DOHH2 (cell line): Measurements from ENCODE around the gene TXNL1.

Experiments
- H3F3A ChIP-seq: fragments of 200-600 bp; sonication (generic), shearing (Covaris generic); 2 replicates; pipeline ENCODE4 v1.6.0; 2016; ENCODE audit warnings: antibody characterized with exemption, mild to moderate bottlenecking; ENCODE audit not compliant: control insufficient read depth, insufficient read depth
- H3K27ac ChIP-seq: fragments of 200-600 bp; sonication (generic); 2 replicates; pipeline ENCODE4 v1.5.1; 2014; ENCODE audit warnings: low read depth, mild to moderate bottlenecking, low read length, moderate library complexity
- H3K27me3 ChIP-seq: fragments of 200-600 bp; sonication (generic); 2 replicates; pipeline ENCODE4 v1.6.1; 2014; ENCODE audit warnings: mild to moderate bottlenecking, low read length, mixed read lengths; ENCODE audit not compliant: control insufficient read depth
- H3K36me3 ChIP-seq: fragments of 200-600 bp; sonication (generic); 2 replicates; pipeline ENCODE4 v1.6.1; 2014; ENCODE audit warnings: mild to moderate bottlenecking, low read length, moderate library complexity, mixed read lengths; ENCODE audit not compliant: control insufficient read depth
- H3K4me1 ChIP-seq: fragments of 200-600 bp; sonication (generic); 2 replicates; pipeline ENCODE4 v1.6.1; 2014; ENCODE audit warnings: mild to moderate bottlenecking, low read length, mixed read lengths; ENCODE audit not compliant: control insufficient read depth
- H3K4me2 ChIP-seq: fragments of 200-600 bp; sonication (generic); 2 replicates; pipeline ENCODE4 v1.6.0; 2014; ENCODE audit warnings: mild to moderate bottlenecking, low read length, moderate library complexity
- H3K4me3 ChIP-seq: fragments of 200-600 bp; sonication (generic); 2 replicates; pipeline ENCODE4 v1.5.1; 2014; ENCODE audit warnings: mild to moderate bottlenecking, low read length, mixed read lengths
- H3K79me2 ChIP-seq: fragments of 200-600 bp; sonication (generic); 2 replicates; pipeline ENCODE4 v1.6.1; 2014; ENCODE audit warnings: mild to moderate bottlenecking, low read length, mixed read lengths; ENCODE audit not compliant: control insufficient read depth
- H3K9me2 ChIP-seq: fragments of 200-600 bp; sonication (generic); replicated peaks from 2 replicates; pipeline ENCODE4 v1.6.1; 2014; ENCODE audit warnings: mild to moderate bottlenecking, low read length, mixed read lengths; ENCODE audit not compliant: control insufficient read depth
- H3K9me3 ChIP-seq: fragments of 200-600 bp; sonication (generic); 2 replicates; pipeline ENCODE4 v1.6.1; 2014; ENCODE audit warnings: antibody characterized with exemption, low read length, mixed read lengths; ENCODE audit not compliant: control insufficient read depth, insufficient read depth
- H4K20me1 ChIP-seq: fragments of 200-600 bp; sonication (generic); 2 replicates; pipeline ENCODE4 v1.6.0; 2014; ENCODE audit warnings: low read depth, mild to moderate bottlenecking, antibody characterized with exemption, low read length, moderate library complexity; ENCODE audit not compliant: control insufficient read depth, insufficient read depth
- EZH2phosphoT487 ChIP-seq: fragments of 200-600 bp; sonication (generic); IDR thresholded peaks from 2 replicates; pipeline ENCODE4 v1.6.1; 2017; ENCODE audit warnings: borderline replicate concordance, mild to moderate bottlenecking, antibody characterized with exemption, low read length, moderate library complexity, mixed read lengths
- TF ChIP-seq, protein P1 (sequence below): fragments of 200-600 bp; sonication (generic); IDR thresholded peaks from one replicate; pipeline ENCODE4 v1.5.1; 2014; ENCODE audit warnings: antibody characterized with exemption, mild to moderate bottlenecking, low read depth, low read length; ENCODE audit not compliant: poor library complexity, severe bottlenecking

TXNL1 gene

GRCh38 chr18:56662902-56663301 lies 24.5 kb upstream of the TXNL1 start:
- Histone ChIP-seq H3K27me3 (no peaks in the 10 kb centered on the region), H3K79me2 (peaks cover 22% of the 10 kb centered on the region; the same call in 1 of the 2 replicates), H3K36me3 (no peaks in the 10 kb centered on the region), H3K27ac (no peak overlapping the region), H3F3A (no peaks in the 10 kb centered on the region), H3K9me2 (no peaks in the 10 kb centered on the region), H4K20me1 (no peaks in the 10 kb centered on the region), H3K9me3 (no peaks in the 10 kb centered on the region), H3K4me2 (no peak overlapping the region), H3K4me1 (no peaks in the 10 kb centered on the region), H3K4me3 (no peak overlapping the region)
- TF ChIP-seq, protein P1, sequence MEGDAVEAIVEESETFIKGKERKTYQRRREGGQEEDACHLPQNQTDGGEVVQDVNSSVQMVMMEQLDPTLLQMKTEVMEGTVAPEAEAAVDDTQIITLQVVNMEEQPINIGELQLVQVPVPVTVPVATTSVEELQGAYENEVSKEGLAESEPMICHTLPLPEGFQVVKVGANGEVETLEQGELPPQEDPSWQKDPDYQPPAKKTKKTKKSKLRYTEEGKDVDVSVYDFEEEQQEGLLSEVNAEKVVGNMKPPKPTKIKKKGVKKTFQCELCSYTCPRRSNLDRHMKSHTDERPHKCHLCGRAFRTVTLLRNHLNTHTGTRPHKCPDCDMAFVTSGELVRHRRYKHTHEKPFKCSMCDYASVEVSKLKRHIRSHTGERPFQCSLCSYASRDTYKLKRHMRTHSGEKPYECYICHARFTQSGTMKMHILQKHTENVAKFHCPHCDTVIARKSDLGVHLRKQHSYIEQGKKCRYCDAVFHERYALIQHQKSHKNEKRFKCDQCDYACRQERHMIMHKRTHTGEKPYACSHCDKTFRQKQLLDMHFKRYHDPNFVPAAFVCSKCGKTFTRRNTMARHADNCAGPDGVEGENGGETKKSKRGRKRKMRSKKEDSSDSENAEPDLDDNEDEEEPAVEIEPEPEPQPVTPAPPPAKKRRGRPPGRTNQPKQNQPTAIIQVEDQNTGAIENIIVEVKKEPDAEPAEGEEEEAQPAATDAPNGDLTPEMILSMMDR, result no peak
- no peak for TF ChIP-seq EZH2phosphoT487

GRCh38 chr18:56662502-56662901 lies 24.1 kb upstream of the TXNL1 start:
- H3K36me3 ChIP-seq, result no peaks in the 10 kb centered on the region
- no peak overlapping the region for H3K27ac ChIP-seq
- H3K79me2 ChIP-seq, result peaks cover 23% of the 10 kb centered on the region
- H4K20me1 ChIP-seq, result no peaks in the 10 kb centered on the region
- no peaks in the 10 kb centered on the region for H3F3A ChIP-seq
- H3K9me3 ChIP-seq, result no peaks in the 10 kb centered on the region
- H3K4me2 ChIP-seq, result no peak overlapping the region
- H3K9me2 ChIP-seq, result no peaks in the 10 kb centered on the region
- no peaks in the 10 kb centered on the region for H3K27me3 ChIP-seq
- no peak for TF ChIP-seq EZH2phosphoT487
- TF ChIP-seq, protein P1, result no peak
- H3K4me1 ChIP-seq, result no peaks in the 10 kb centered on the region
- no peak overlapping the region for H3K4me3 ChIP-seq

DNA sequence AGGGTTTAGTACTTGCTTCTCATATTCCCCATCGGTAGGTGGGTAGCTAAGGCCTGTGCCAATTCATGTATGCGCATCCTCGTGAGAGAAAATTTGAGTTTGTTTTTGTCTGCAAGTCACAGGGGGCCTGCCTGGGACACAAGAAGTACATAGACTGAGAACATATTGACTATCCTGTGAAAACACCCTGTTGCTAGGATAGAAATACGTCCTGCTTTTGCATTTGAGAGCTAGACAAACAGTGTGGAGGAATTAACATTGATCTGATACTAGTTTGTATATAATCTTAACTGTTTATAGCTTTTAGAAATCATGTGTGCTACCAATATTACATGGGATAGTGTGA lies 23.6 kb upstream of the TXNL1 start:
- Histone ChIP-seq H3K4me3 (no peak overlapping the region), H3K79me2 (peaks cover 24% of the 10 kb centered on the region), H3K36me3 (no peaks in the 10 kb centered on the region), H3K4me1 (no peaks in the 10 kb centered on the region), H3K9me2 (no peaks in the 10 kb centered on the region), H3K27me3 (no peaks in the 10 kb centered on the region), H3K9me3 (no peaks in the 10 kb centered on the region), H3F3A (no peaks in the 10 kb centered on the region), H3K4me2 (no peak overlapping the region), H4K20me1 (no peaks in the 10 kb centered on the region), H3K27ac (no peak overlapping the region)
- TF ChIP-seq, protein P1, result no peak
- no peak for TF ChIP-seq EZH2phosphoT487
